Skeletal muscle tissue (tissue), 4 donors: ENCODE data around the gene LRRC8D. TPM values are rescaled to one million over a fixed set of nuclear protein-coding genes. Genes with fewer than 3 reads are reported as not detected.

ENCODE experiments used
- H3K27ac ChIP-seq: one replicate; pipeline ENCODE4 v1.7.0; 2013; ENCODE audit warnings: mild to moderate bottlenecking, low read depth, low read length, inconsistent platforms
- H3K27me3 ChIP-seq, 3 donors: one replicate each; pipeline ENCODE4 v1.7.0; 2013; ENCODE audit warnings: low read length in 3 of 3; ENCODE audit not compliant: control insufficient read depth in 3 of 3, insufficient read depth in 3 of 3
- H3K36me3 ChIP-seq, 3 donors: one replicate each; pipeline ENCODE4 v1.7.0; 2013; ENCODE audit warnings: low read length in 3 of 3; ENCODE audit not compliant: control insufficient read depth in 3 of 3, insufficient read depth in 3 of 3
- H3K4me1 ChIP-seq, 3 donors: one replicate each; pipeline ENCODE4 v1.7.0; 2013; ENCODE audit warnings: low read length in 3 of 3, mild to moderate bottlenecking in 3 of 3; ENCODE audit not compliant: control insufficient read depth in 3 of 3, insufficient read depth in 3 of 3
- H3K4me3 ChIP-seq, 3 donors: one replicate each; pipeline ENCODE4 v1.7.0; 2013; ENCODE audit warnings: low read length in 3 of 3
- H3K9ac ChIP-seq, 3 donors: one replicate each; pipeline ENCODE4 v1.7.0; 2013; ENCODE audit warnings: low read length in 3 of 3, mild to moderate bottlenecking in 3 of 3, moderate library complexity in 2 of 3, low read depth in 1 of 3
- H3K9me3 ChIP-seq, 3 donors: one replicate each; pipeline ENCODE4 v1.7.0; 2013; ENCODE audit warnings: low read length in 3 of 3; ENCODE audit not compliant: control insufficient read depth in 3 of 3
- total RNA-seq: library from RNA; depleted of rRNA; stranded (reverse); fragments of >200 nt; gene quantifications from one replicate; pipeline ENCODE4 v1.2.3, GENCODE V29; 2014
- donor health status: Osteomylitis.

Gene LRRC8D
- total RNA-seq, 1 donor from 2014 or later: 4.7 TPM

DNA sequence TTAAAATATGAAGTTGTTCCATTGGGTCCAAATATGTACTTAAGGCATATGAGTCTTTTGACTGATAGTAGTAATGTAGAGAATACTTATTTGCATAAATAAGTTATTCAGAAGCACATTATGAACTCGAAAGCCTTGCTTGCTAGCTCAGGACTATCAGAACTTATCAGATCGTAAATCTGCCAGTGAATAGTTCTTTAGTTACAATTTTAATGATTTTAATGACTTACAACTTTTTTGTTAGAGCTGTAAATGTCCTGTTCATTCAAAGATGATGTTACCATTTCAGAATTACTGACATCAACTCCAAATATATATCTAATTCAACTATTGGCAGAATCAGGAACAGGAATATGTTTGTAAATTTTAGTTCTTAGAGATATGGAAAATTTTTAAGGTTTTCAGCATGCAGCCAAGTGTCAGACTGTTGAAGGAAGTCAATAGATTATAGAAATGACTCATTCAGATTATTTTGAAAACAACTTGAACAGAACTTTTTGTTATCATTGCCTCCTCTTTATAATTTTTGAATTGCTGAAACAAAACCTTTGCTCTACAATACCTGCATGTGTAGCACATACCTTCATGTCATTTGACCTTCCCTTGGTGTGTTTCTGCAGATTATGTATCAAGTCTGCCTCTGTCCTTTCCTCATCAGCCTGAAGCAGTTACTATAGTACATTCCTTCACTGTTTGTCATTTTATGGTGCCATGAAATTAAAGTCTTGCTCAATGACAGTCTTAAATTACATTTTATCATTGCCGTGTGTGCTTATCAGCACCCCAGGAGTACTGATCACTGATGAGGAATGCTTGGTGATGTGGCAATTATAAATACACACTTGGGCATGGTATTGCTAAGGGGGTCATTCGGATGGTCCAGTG lies 44.9 kb downstream of the LRRC8D start:
- Histone ChIP-seq H3K36me3 (no peaks in the 10 kb centered on the region), H3K9ac (no peak overlapping the region), H3K4me3 (no peak overlapping the region), H3K27ac (no peak overlapping the region), H3K9me3 (no peaks in the 10 kb centered on the region), H3K4me1 (peaks cover 6 to 9% (median 9%) of the 10 kb centered on the region in 3 donors), H3K27me3 (no peaks in the 10 kb centered on the region)

DNA sequence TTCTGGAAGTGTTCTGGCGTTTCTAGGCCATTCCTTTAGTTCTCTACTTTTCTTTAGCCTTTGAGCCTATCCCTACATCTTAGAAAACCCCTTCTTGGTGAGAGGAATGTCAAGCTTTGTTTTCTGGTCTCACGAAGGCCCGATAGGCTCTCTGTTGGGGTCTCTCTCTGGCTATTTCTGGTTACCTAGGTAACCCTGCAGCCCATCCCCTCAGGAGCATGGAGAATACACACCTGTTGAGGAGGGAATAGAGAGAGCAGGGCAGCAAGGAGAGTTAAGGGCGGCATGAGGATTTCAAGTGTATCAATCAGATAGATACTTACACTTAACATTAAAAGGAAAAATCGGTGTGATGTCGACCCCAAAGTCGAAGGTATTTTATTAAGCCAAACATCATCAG lies 45.7 kb downstream of the LRRC8D start:
- no peaks in the 10 kb centered on the region for H3K9me3 ChIP-seq
- no peak overlapping the region for H3K9ac ChIP-seq
- H3K36me3 ChIP-seq: no peaks in the 10 kb centered on the region
- H3K27ac ChIP-seq: no peak overlapping the region
- H3K4me1 ChIP-seq: peaks cover 6 to 12% (median 9%) of the 10 kb centered on the region in 3 donors
- H3K27me3 ChIP-seq: no peaks in the 10 kb centered on the region
- no peak overlapping the region for H3K4me3 ChIP-seq

DNA sequence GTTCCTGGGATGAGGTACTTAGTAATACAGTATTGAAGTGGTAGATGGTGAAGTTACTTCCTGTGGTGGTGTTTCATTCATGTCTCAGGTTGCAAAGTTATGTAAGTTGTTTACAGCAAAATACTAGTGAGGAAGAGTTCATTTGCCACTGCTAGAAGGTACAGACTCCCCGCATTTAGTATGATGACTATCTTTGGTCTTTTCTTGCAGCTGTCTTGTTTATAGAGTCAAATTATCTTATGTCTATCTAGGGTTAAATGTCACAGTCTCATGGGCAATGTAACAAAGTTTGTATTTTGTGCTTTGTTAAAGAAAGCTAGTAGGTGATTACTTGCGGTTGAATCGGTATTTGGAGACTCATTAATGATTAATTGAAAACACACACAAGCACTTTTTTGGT lies 50.2 kb downstream of the LRRC8D start:
- Histone ChIP-seq H3K27ac (no peak overlapping the region), H3K4me1 (peaks cover 12 to 16% (median 15%) of the 10 kb centered on the region in 3 donors), H3K9ac (no peak overlapping the region), H3K27me3 (no peaks in the 10 kb centered on the region), H3K4me3 (no peak overlapping the region), H3K9me3 (no peaks in the 10 kb centered on the region), H3K36me3 (no peaks in the 10 kb centered on the region)

DNA sequence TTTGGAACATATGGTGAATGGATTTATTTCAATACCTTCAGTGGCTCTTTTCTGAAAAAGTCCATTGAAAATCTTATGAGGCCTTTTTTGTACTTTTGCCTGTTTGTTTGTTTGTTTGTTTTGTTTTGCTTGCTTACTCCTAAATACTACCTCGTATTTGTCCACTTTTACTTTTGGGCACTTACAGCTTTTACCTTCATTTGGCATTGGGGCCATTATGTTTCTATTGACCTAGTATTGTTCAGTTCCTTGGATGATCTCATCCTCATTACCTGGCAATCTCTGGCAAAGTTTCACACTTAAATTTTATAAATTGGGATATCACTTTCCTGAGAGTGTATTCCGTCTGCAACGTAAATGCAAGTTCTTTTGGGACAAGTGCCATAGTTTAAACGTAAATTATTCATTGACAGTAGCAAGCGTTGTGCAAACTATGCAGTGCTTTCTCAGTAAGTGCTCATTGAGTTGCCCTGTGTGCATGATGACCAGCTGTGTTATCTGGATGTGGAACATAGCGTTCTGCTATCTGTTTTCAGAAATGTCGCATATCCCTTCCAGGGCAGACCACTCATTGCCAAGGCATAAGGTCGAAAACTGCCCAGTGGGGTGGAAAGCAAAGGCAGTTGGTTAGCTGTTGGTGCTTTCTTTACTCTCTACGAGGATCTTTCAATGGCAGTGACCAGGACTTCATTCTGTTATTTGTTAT lies 51.1 kb downstream of the LRRC8D start:
- Histone ChIP-seq H3K4me3 (peak overlapping the region in 2 of 3 donors; percentile 36 to 42), H3K9me3 (no peaks in the 10 kb centered on the region), H3K9ac (no peak overlapping the region), H3K27me3 (no peaks in the 10 kb centered on the region), H3K27ac (peak overlapping the region; percentile 41), H3K4me1 (peaks cover 8 to 11% (median 9%) of the 10 kb centered on the region in 3 donors), H3K36me3 (no peaks in the 10 kb centered on the region)

DNA sequence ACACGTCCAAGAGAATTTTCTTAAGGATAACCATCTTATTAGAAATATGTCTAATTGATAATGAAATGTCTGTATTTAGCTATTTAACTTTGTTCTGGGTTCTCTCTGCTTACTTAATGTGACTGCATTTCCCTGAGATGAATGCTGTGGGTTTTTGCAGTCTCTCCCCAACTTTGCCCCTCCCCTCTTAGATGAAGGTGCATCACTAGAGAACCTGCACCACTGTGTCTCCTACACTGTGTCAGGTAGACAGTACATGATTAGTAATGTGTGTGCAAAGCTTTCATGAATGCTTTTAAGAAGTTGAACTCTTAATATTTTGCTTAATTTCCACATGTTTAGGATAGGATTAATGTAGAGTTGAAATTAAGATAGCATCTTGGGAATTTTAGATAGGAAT lies 51.7 kb downstream of the LRRC8D start:
- Histone ChIP-seq H3K4me1 (peaks cover 8 to 11% (median 9%) of the 10 kb centered on the region in 3 donors), H3K36me3 (no peaks in the 10 kb centered on the region), H3K27me3 (no peaks in the 10 kb centered on the region), H3K4me3 (no peak overlapping the region), H3K27ac (peak overlapping the region; percentile 41), H3K9me3 (no peaks in the 10 kb centered on the region), H3K9ac (no peak overlapping the region)

DNA sequence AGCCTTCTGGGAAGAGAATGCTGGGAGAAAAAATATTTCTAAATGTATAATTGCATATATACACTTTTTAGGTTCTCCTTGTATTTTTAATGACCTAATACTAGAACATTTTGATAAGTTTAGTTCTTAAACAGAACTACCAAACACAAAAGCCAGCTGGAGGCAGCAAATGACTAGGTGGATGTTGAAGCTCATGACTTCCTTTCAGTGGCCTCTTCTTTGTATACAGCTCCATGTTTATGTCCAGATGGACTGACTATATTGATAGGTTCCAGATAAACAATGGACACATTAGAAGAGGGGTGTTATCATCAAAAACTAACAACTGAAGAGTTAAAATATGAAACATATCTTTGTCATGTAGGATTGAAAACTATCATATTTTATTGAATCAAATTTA lies 52.5 kb downstream of the LRRC8D start:
- Histone ChIP-seq H3K36me3 (no peaks in the 10 kb centered on the region), H3K4me1 (peaks cover 9 to 14% (median 12%) of the 10 kb centered on the region in 3 donors), H3K27me3 (no peaks in the 10 kb centered on the region), H3K9ac (no peak overlapping the region), H3K27ac (no peak overlapping the region), H3K4me3 (no peak overlapping the region), H3K9me3 (no peaks in the 10 kb centered on the region)

DNA sequence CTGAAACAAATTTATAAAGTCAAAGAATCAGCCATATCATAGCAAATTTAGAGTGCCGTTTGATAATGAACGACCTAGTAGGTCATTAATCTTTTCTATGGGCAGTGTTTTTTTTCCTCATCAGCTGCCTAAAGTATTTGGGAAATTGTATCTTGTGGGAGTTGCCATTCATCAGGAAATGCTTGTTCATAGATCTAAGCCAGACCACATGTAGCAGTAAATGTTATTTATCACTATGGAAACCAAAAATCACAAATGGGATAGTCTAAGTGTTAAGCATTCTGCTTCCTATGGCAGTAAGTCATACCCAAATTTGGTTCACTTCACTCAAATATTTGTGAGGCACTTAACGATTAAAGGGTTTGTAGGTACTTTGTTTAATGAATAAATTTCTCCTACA lies 52.9 kb downstream of the LRRC8D start:
- no peak overlapping the region for H3K4me3 ChIP-seq
- H3K27ac ChIP-seq: no peak overlapping the region
- H3K9me3 ChIP-seq: no peaks in the 10 kb centered on the region
- peaks cover 9 to 15% (median 13%) of the 10 kb centered on the region in 3 donors for H3K4me1 ChIP-seq
- H3K27me3 ChIP-seq: no peaks in the 10 kb centered on the region
- no peak overlapping the region for H3K9ac ChIP-seq
- no peaks in the 10 kb centered on the region for H3K36me3 ChIP-seq

DNA sequence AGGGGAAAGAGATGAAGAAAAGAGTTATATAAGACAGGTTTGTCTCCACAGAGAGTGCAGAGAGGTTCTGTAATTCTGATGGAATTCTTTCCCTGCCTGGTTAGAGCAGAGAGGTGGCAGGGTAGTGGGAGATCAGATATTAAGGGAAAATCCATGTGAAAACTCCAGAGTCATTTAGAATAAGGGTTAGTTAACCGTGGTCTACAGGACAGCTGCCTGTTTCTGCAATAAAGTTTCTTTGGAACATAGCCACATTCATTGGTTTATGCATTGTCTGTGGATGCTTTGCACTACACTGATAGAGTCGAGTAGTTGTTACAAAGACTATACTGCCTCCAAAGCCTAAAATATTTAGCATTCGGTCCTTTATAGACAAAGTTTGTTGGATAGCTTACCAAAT lies 55.6 kb downstream of the LRRC8D start:
- Histone ChIP-seq H3K4me1 (peaks cover 4 to 15% (median 13%) of the 10 kb centered on the region in 3 donors), H3K4me3 (no peak overlapping the region), H3K36me3 (no peaks in the 10 kb centered on the region), H3K27ac (no peak overlapping the region), H3K9ac (no peak overlapping the region), H3K27me3 (no peaks in the 10 kb centered on the region), H3K9me3 (no peaks in the 10 kb centered on the region)

DNA sequence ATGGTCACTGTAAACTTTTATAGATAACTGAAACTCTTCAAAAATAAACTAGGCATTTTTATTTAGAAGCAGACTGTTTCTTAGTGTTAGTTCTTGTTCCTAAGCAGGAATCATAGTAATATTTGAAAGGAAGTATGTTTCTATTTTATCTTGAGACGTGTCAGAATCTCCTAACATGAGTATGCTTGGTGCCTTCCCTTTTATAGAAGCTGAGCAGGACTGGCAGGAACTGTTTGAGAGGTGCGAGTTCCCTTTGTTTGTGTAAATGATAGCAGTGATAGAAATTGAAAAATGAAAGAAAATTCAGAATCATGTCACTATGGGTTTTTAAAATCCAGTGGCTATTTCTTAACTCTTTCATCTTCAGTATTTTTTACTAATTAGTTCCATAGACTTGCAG lies 56.9 kb downstream of the LRRC8D start:
- Histone ChIP-seq H3K36me3 (no peaks in the 10 kb centered on the region), H3K4me1 (peaks cover 0 to 9% (median 9%) of the 10 kb centered on the region in 3 donors), H3K27me3 (no peaks in the 10 kb centered on the region), H3K9me3 (no peaks in the 10 kb centered on the region), H3K27ac (no peak overlapping the region), H3K9ac (no peak overlapping the region), H3K4me3 (no peak overlapping the region)

DNA sequence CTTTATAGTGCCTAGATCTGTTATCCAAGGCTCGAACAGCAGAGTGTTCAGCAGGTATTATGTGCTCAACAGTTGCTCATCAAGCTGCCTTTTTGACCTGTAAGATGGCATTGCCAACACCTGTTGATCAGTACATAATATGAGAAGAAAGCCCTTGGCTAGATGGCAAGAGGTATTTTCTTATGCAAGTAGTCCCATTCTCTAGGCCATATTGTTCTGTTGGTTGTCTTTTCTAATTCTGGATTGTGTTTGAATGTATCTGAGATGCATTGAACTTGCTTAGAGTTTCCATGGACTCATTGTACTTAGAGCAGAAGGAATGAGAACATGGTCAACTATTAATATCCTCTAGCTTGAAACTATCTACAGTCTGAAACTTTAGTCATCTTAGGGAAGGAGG lies 57.4 kb downstream of the LRRC8D start:
- Histone ChIP-seq H3K27me3 (no peaks in the 10 kb centered on the region), H3K4me3 (no peak overlapping the region), H3K36me3 (no peaks in the 10 kb centered on the region), H3K27ac (no peak overlapping the region), H3K9me3 (no peaks in the 10 kb centered on the region), H3K4me1 (peaks cover 0 to 14% (median 9%) of the 10 kb centered on the region in 3 donors), H3K9ac (no peak overlapping the region)
